Right renal cortex interstitium (tissue), 3 donors: ENCODE measurements around the gene AGBL4. TPM values are rescaled to one million over a fixed set of nuclear protein-coding genes. Genes with fewer than 3 reads are reported as not detected.

Experiments
- DNase-seq, 3 donors: peaks; one replicate each; pipeline ENCODE4 v3.0.0-alpha.2; 2013; ENCODE audit warnings: low read depth in 3 of 3, low spot score in 2 of 3
- polyA plus RNA-seq, 3 donors: library from polyadenylated mRNA; unstranded; fragments of 120-200 nt; gene quantifications; one replicate each; pipeline ENCODE4 v1.2.1, GENCODE V29; 2013; ENCODE audit not compliant: insufficient read length in 3 of 3

AGBL4 gene
- polyA plus RNA-seq, 3 donors, result 1.1 to 1.3 (median 1.3) TPM

GRCh38 chr1:49728377-49728776 lies 295.4 kb downstream of the AGBL4 start:
- no peak for DNase-seq

DNA sequence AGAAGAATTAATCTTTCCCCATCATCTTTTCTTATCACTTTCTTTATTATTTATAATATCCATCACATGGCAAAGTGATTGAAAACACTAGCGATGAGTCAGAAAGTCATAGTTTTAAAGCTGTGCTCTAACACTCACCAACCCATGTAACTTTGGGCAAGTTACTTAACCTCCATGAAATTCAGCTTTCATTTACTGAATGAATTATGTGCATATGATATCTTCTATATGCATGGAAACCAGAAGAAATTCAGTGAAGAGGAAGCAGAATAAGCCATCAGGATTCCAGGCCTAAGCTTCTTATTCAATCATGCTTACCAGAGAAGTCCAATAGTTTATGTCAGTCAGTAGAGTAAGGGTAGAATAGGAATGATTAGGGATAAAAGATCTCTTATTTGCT lies 300.1 kb downstream of the AGBL4 start:
- DNase-seq, result no peak

- no peak for DNase-seq
Observed at GRCh38 chr1:49694251-49694827, 329.4 kb downstream of the AGBL4 start.

DNA sequence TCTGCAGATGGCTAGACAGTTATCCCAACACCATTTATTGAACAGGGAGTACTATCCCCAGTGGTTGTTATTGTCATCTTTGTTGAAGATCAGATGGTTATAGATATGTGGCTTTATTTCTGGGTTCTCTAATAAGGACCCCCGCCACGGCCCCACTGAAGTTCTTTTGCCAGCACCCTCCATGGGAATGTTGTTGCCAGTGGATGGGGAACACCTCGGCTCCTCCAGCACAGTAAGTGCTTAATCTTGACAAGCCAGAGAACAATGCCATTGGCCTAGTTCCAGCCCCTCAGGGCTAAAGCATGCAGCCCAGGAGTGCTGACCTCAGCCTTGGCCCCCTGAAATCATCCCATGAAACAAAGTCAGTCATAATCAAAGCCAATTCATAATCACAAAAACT lies 337.6 kb downstream of the AGBL4 start:
- no peak for DNase-seq

DNA sequence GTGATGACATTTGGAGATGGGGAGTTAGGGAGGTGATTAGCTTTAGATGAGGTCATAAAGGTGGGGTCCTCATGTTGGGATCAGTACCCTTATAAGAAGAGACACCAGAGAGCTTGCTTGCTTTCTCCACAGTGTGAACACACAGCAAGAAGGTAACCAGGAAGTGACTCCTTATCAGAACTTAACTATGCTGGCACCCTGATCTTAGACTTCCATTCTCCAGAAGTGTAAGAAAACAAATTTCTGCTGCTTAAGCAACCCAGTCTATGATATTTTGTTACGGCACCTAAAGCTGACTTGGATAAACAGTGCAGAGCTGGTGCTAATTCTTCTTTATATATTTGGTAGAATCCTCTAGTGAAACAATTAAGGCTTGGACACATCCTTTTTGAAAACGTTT lies 346.0 kb downstream of the AGBL4 start:
- no peak for DNase-seq

- no peak for DNase-seq
Observed at GRCh38 chr1:49651136-49651535, 372.6 kb downstream of the AGBL4 start.

DNA sequence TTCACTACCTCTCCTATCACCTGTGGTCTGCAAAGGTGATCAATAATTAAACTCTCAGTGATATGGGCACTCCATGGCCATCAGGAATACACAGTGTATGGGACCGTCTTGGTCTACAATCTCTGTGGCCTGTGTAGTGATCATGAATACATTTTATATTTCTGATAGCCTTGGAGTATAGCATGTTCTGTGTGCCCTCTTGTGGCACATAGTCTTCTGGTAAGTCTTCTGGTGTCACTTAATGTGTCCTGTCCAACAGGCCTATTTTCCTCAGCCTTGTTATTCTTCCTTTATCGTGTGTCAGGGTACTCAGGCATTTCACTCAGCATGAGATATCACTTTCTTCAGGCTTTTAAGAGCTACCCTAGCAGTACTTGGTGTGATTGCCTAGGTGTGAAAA lies 393.6 kb downstream of the AGBL4 start:
- no peak for DNase-seq

DNA sequence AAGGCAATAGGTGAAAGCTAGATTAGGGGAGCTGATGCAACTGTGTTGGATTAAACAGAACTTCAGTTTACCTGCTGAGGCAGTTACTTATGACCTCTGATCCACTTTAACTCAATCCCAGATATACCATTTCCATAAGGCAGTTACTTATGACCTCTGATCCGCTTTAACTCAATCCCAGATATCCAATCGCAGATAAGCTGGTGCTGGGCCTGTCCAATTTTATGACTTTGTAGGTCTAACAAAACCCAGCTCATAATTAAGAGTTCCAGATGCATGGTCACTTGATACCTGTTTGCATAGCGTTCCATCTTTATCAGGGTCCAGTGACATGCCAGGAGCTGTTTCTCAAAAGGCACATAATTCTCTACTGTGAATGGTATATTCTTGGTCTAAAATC lies 396.0 kb downstream of the AGBL4 start:
- DNase-seq, result no peak

GRCh38 chr1:49626472-49626871 lies 397.3 kb downstream of the AGBL4 start:
- DNase-seq, result no peak

DNA sequence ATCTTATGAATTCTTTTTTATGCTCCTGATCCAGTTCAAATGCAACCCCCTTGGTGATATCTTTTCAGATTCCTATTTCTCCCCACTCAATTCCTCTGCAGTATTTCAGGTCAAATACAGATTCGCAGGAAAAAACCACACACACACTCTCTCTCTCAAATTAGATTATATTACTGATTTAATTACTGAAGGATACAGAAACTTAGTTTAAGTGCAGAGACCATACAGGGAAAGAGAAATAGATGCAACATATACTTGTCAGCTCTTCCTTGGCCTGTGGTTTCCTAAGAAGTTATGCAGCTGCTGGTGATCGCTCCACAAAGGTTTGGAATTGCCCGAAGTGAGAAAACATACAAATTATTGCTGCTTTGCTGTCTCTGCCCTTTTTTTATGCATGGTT lies 400.9 kb downstream of the AGBL4 start:
- no peak for DNase-seq

- no peak for DNase-seq
Observed at GRCh38 chr1:49606082-49606481, 417.7 kb downstream of the AGBL4 start.

DNA sequence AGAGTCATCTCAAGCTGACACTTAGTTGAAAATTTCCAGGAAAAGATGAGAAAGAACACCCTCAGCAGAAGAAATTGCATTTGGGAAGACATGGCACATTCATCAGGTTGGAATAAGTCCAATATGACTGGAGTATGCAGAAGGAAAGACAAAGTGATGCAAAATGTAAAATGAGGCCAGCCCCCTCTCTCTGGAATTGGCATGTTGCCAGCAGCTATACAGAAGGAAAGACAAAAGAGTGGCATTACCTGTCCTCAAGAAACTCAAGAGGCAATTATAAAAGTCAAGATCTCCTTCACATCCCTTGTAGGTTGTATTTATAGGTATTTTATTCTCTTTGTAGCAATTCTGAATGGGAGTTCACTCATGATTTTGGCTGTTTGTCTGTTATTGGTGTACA lies 426.3 kb downstream of the AGBL4 start:
- DNase-seq, result no peak

DNA sequence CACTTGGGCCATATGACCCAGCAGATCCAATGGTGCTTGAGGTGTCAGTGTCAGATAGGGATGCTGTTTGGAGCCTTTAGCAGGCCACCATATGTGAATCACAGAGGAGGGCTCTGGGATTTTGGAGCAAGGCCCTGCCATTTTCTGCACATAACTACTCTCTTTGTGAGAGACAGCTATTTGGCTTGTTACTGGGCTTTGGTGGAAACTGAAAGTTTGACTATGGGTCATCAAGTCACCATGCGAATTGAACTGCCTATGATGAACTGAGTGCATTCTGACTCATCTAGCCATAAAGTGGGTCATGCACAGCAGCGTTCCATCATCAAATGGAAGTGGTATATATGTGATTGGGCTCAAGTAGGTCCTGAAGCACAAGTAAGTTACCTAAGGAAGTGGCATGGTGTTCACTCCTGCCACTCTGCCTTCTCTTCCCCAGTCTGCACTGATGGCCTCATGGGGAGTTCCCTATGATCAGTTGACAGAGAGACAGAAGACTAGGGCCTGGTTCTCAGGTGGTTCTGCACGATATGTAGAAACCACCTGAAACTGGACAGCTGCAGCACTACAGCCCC lies 447.3 kb downstream of the AGBL4 start:
- DNase-seq, result no peak

GRCh38 chr1:49556676-49557234 lies 467.0 kb downstream of the AGBL4 start:
- no peak for DNase-seq

DNA sequence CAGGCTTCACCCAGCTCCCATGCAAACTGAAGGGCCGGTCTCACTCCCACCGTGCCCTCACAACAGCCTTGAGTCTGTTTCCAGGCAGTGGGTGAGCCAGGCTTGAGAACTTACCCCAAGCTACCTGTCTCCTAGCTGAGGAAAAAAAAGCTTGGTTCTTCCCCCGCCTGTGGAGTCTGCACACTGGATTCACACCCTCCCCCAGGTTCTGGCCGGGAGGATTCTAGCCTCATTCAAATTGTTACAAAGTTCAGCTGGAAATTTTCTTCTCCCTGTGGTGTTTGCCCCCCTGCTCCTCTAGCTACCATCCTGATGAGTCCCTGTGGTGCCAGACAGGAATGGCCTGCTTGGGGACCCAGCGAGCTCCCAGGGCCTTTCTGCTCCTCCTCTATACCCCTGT lies 471.7 kb downstream of the AGBL4 start:
- no peak for DNase-seq

GRCh38 chr1:49544615-49545014 lies 479.1 kb downstream of the AGBL4 start:
- DNase-seq, result no peak

GRCh38 chr1:49541096-49541752 lies 482.5 kb downstream of the AGBL4 start:
- DNase-seq, result no peak

DNA sequence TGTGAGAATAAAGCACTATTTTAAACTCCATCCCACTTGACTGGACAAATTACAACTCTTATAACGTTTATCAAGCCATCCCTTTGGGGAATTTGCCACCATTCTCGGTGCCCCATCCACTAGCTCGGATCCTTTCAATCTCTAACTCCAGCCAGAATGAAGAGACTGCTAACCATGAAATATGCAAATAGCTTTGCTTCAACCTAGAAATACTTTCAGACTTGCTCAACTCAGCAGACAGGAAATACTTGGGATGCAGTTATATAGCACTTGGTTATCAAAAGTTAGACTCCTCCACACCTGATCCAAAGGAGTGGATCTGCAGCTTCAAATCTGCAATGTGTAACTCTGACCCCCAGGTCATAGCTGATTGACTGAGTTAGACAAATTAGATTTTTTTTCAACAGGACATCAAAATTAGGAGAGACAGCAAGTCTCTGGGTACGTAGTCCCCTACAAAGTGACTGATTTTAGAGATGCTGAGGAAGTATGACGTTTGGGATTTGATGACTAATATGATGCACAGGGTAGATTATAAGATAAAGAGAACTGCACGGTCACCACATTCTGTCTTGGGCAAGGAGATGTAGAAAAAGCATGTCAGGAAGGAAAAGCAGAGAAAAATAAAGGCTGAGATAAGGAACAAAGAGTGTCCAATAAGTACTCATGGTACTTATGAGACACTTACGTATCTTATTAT lies 496.0 kb downstream of the AGBL4 start:
- DNase-seq, result no peak

- no peak for DNase-seq
Observed at GRCh38 chr1:49526672-49527071, 497.1 kb downstream of the AGBL4 start.

GRCh38 chr1:49523764-49524163 lies 500.0 kb downstream of the AGBL4 start:
- no peak for DNase-seq

- DNase-seq, result no peak
Observed at GRCh38 chr1:49466961-49467360, 556.8 kb downstream of the AGBL4 start.
